Iris pigment epithelial cell (primary cell): ENCODE data around the gene HIPK4.
"Not testable (repeated sequence)": the region's sequence is repeated elsewhere in the genome, so short reads cannot be mapped to it uniquely, and the experiment has no call there.

Experiments
- DNase-seq: peaks from one replicate; pipeline ENCODE4 v3.0.0-alpha.2; 2011; ENCODE audit warnings: low read depth

The HIPK4 gene, protein sequence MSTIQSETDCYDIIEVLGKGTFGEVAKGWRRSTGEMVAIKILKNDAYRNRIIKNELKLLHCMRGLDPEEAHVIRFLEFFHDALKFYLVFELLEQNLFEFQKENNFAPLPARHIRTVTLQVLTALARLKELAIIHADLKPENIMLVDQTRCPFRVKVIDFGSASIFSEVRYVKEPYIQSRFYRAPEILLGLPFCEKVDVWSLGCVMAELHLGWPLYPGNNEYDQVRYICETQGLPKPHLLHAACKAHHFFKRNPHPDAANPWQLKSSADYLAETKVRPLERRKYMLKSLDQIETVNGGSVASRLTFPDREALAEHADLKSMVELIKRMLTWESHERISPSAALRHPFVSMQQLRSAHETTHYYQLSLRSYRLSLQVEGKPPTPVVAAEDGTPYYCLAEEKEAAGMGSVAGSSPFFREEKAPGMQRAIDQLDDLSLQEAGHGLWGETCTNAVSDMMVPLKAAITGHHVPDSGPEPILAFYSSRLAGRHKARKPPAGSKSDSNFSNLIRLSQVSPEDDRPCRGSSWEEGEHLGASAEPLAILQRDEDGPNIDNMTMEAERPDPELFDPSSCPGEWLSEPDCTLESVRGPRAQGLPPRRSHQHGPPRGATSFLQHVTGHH

DNA sequence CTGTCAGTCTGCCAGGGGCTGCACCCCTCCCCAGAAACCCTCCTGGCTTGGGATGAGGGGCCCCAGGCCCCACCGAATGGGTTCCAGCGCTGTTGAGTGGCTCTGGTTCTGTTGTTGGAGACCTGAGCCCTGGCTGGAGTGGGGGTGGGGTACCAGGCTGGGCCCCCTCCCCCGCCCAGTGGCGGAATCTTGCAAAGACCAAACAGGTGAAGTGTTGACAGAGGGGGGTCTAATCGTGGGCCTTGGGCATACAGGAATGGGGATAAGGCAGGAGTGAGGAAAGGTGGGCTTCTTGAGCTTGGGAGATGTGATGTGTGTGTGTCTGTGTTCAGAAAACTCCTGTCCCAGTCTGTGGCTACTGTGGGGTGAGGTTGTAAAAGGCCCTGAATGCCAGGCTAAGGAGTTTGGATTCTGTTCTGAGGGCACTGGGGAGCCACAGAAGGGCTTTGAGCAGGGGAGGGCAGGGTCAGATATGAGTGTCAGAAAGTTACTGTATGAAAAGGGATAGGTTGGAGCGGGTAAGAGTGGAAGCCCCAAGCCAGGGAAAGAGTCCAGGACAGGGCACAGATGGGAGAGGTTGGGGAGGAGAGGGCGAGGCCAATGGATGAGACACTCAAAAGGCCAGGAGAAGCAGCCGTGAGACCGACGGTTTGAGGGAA, at the start of gene HIPK4:
TSS of gene HIPK4 (minus strand) at position 98 of the 659 bp plus-strand sequence. CDS start 279 bp downstream, outside the sequence.
- DNase-seq, result no peak

DNA sequence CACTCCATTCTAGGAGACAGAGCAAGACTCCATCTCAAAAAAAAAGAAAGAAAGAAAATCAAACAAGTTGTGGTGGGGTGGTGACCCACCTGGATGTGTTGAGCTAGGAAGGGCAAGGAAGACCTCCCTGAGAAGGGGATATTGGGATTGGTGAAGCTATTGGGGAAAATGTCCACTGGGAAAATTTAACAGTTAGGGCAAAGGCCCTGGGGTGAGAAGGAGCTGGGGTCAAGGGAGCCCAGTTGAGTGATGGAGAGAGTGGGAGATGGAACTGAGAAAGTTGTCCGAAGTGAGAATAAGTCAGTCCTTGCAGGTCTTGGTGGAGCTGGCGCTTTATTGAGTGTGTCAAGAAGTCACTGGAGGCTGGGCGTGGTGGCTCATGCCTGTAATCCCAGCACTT, 48.3 kb upstream of the HIPK4 start:
- no peak for DNase-seq

DNA sequence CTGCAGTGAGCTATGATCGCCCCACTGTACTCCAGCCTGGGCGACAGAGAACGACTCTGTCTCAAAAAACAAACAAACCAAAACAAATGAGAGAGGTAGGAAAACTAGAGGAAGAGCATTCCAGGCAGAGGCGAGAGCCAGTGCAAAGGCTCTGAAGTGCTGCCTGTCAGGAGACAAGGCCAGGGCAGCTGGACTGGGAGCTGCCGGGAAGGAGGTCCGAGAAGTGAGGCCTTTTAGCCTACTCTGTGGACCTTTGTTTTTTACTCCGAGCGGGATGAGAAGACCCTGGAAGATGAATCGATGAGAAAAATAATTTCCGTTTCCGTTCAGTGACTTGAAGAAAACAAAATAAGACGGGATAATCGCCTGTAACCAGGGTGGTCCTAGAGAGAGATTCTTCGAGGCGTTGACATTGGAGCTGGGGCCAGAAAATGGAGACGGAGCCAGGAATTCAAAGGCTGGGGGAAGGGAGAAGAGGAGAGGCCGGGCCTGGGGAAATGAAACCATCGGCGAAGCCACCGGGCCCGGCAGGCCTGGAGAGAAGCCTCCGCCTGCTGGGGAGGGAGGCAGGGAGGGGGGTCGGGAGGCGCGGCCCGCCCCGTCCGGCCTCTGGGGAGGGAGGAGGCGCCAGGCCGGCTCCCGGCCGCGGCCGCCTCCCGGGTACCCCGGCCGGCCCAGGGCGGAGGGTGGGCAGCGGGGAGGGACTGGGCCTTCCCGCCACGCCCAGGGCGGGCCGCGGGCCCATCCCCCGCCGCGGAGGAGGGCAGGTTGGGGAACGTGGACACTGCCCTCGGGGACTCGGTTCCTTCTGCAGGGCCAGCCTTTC, 43.6 kb upstream of the HIPK4 start:
- DNase-seq, result peak; percentile 93

DNA sequence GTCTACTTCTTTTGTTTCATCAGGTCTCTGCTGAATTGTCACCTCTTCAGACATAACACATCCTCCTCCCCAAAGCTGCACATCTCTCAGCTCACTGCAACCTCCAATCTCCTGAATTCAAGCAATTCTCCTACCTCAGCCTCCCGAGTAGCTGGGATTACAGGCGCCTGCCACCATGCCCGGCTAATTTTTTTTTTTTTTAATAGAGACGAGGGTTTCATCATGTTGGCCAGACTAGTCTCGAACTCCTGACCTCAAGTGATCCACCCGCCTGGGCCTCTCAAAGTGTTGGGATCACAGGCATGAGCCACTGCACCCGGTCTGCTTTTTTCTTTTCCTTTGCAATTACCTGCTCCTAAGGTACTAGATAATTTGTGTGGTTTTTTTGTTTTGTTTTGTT, 42.8 kb upstream of the HIPK4 start:
- not testable (repeated sequence) for DNase-seq

DNA sequence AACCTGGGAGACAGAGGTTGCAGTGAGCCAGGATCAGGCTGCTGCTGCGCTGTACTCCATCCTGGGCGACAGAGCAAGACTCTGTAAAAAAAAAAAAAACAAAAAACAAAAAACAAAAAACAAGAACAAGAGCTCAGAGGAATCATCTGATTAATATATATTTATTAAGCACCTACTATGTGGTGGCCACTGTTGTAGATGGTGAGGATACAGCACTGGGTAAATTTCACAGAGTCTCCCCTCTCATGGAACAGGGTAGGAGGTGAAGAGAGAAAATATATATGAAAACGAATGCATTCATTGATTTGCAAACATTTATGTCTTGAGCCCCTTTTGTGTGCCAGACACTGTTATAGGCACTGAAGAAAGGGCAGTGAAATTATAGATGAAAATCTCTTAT, 41.7 kb upstream of the HIPK4 start:
- DNase-seq, result no peak

DNA sequence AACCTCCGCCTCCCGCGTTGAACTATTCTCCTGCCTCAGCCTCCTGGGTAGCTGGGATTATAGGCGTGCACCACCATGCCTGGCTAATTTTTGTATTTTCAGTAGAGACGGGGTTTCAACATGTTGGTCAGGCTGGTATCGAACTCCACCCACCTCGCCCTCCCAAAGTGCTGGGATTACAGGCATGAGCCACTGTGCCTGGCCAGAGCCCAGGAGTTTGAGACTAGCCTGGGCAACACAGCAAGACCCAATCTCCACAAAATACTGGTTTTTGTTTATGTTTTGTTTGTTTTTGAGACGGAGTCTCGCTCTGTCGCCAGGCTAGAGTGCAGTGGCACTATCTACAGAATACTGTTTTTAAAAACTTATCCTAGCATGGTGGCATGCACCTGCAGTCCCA, 40.3 kb upstream of the HIPK4 start:
- DNase-seq, result not testable (repeated sequence)

DNA sequence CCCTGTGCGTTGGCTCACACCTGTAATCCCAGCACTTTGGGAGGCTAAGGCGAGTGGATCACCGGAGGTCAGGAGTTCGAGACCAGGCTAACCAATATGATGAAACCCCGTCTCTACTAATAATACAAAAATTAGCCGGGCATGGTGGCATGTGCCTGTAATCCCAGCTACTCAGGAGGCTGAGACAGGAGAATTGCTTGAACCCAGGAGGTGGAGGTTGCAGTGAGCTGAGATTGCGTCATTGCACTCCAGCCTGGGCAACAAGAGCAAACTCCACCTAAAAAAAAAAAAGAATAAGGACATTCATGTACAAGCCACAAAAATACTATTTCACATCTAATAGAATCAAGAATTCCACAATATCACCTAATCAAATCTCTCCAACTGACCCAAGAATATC, 38.2 kb upstream of the HIPK4 start:
- not testable (repeated sequence) for DNase-seq

DNA sequence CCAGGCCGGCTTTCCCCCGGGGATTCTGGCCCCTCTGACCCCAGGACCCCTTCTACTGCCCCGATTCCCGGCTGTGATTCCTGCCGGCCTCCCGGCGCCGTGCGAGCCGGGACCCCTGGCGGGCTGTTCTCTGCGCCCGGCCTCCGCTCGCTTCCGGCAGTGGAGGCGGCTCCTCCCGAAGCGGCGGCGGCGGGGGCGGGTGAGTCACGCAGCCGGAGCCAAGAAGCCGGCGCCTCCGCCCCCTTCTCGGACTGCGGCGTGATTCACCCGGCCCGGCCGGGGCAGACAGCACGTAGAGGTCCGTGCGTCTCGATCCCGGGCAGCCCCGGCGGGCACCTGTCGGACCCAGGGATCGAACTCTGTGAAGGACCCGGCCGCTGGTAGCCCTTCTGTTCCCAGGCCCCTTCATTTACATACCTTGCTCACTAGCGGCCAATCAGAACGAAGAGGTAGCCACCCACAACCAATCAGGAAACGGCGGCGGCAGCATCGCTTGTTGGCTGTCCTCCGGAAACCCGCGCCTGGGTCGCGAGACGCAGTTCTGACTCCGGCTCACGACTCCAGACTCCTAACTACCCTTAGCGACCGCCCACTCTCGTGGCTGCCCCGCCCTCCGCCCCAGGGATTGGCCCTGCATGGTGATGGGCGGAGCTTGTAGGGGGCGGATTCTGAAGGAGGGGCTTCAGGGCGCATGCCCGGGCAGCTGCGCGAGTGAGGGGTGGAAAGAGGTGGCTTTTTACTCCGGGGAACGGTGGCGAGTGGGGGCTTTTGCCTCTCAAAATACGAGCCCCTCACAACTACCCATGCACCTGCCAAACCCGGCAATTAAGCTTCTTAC, 35.7 kb upstream of the HIPK4 start, which contains the start of gene SERTAD1:
TSS of gene SERTAD1 (minus strand) at position 543 of the 838 bp plus-strand sequence. CDS start 2,446 bp downstream, outside the sequence.
- peak; percentile 99 for DNase-seq

DNA sequence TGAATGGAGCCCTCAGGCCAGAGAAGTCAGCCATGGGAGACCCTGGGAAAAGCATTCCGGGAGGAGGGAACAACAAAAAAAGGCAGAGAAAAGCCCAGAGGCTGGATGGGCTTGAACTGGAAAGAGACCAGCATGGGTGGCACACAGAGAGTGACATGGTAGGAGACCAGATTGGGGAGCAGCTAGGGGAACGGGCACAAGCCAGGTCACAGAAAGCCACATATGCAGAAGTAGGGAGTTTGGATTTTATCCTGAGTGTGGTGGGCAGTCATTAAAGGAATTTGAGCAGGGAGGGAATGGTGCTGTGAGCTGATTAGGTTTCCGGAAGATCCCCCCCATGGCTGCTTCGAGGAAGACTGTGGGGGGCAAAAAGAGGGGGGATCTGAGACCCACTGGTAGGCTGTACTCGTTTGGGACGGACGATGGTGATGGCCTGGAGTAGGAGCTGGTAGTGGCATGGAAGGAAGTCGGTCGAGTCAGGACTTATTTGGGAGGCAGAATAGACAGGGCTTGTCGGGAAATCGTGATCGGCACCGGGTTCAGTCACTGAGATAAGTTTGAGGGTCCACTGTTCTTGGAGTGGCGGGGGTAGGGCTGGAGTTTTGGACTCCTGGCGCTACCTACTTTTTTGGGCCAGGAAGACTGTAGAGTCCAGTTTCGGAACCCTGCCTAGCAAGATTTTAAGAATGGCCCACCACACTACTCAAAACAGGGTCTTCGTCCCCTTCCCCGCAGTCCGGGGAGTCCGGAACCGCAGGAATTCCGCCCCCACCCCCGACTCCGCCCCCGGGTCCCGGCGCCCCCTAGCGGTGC, 34.9 kb upstream of the HIPK4 start:
- peak; percentile 25 for DNase-seq

DNA sequence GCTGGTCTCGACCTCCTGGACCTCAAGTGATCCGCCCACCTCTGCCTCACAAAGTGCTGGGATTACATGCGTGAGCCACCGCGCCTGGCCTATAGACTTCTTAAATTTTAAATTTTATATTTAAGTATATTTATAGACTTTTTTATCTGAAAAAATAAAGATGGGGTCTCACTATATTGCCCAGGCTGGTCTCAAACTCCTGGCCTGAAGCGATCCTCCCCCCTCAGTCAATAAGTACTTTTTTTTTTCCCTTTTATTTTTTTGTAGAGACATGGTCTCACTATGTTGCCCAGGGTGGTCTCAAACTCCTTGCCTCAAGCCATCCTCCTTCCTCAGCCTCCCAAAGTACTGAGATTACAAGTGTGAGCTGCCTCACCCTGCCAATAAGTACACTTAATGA, 34.0 kb upstream of the HIPK4 start:
- no peak for DNase-seq

DNA sequence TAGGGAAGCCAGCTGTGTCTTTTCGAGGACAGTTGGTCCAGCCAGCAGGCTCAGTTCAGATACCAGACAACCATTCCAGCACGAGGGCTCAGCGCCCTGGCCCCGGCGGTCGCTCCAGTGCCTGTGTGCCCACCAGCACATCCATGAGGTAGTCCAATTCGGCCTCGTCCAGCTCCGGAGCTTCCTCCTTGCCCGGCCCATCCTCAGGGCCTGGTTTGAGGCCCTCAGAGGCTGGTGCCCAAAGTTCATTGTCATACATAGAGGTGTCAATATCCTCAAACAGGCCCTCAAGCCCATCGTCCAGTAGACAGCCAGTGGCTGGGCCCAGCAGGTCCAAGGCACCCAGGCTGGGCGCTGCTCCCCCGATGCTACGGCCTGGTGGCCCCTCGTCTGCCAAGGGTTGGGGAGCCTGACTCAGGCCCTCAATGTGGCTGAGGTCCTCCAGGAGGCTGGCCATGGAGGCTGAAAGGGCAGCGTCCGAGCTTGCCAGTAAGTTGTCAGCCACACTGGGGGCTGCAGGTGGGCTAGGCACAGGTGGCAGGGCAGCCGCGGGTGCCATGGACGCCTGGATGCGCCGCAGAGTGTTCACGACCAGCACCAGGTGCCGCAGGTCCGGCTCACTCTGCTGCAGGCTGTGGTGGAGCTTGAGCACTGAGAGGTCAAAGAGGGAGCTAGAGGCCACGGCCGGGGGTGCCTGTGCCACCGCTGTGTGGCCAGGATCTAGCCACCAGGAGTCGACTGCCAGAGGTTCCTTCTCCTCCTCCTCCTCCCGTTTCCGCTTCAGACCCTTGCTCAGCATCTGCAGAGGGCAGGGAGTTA, 33.0 kb upstream of the HIPK4 start:
- no peak for DNase-seq

DNA sequence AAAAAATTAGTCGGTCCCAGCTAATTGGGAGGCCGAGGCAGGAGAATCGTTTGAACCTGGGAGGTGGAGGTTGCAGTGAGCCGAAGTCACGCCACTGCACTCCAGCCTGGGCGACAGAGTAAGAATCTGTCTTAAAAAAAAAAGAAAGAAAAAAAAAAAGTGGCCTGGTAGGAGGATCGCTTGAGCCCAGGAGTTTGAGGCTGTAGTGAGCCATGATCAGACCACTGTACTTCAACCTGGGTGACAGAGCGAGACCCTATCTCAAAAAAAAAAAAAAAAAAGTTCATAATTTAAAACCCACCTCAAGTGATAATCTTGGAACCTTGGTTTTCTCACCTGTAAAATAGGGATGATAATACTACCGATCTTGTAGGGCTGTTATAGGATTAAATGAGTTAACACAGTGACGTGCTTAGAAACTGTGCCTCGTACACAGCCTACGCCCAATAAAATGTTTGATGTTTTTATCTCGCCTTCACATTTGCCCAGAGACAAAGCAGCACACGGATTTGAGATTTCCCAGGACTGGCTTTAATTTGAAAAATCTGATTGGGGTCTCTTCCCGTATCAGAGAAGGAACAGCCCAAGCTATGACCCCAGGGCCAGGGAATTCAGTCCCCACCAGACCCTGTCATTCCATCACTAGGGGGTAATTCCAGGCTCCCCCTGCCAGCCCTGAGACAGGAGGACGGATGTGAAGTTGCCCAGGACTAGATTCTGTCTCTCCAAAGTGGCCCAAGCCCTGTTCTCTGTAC, 32.2 kb upstream of the HIPK4 start:
- DNase-seq, result no peak

DNA sequence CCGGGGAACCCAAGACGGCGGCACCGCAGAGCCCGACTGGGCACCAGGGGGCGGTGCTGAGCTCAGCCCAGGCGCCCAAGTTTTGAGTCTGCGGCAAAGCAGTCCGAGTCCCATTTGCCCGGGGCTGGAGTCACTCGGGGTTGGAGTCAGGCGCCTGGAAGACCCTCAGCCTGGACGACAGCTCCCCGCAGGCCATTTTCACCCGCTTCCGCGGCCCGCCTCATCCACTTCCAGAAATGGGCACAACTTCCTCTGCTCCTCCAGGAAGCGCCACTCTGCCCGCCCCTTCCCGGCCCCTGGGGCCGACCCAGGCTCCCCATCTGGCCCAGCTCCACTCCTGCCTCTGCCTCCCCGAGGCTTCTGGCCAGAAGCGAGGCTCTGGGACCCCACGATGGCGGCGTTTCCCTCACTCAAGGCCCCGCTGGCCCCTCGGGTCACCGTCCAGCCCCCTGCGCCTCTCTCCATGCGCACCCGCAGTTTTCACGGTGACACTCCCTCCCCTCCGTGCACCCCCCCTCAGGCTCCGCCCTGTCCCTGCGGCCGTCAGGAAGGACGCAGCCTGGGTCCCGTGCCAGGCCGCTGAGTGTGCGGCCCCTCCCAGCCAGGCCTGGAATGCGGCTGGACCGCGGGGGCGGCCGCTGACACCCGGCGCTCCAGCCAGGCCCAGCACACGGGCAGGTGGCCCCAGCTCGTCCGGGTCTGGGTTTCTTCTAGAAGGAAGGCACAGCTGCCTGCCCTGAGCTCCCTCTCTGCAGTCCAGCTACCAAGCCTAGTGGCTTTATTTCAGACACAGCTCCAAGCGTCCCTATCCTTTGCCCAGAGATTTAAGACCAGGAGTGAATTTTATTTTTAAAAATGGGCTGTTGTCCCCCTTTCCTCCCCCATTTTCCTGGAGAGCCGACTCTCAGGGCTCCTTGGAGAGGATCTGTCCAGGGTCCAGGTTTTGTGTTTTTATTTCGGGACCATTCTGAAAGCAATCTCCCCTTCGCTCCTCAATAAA, 31.1 kb upstream of the HIPK4 start:
- DNase-seq, result peak; percentile 89

DNA sequence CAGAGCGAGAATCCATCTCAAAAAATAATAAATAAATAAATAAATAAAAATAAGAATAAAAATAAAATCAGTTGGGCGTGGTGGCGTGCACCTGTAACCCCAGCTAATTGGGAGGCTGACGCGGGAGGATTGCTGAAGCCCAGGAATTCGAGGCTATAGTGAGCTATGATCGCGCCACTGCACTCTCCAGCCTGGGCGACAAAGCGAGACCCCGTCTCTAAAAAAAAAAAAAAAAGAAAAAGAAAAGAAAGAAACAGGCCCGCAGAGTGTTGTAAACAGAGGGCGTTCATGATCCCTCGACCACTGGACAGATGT, 30.4 kb upstream of the HIPK4 start:
- DNase-seq, result no peak

DNA sequence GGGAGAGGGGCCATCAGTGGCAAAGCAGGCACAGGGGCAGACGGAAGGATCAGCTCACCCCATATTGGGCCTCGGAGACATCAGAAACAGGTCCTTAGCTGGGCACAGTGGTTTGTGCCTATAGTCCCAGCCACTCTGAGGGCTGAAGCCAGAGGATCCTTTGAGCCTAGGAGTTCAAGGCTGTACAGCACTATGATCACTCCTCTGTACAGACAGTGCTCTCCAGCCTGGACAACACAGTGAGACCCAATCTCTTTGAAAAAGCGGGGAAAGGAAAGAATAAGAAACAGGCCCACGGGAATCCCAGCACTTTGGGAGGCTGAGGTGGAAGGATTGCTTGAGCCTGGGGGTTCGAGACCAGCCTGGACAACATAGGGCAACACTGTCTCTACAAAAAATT, 29.8 kb upstream of the HIPK4 start:
- DNase-seq, result no peak

DNA sequence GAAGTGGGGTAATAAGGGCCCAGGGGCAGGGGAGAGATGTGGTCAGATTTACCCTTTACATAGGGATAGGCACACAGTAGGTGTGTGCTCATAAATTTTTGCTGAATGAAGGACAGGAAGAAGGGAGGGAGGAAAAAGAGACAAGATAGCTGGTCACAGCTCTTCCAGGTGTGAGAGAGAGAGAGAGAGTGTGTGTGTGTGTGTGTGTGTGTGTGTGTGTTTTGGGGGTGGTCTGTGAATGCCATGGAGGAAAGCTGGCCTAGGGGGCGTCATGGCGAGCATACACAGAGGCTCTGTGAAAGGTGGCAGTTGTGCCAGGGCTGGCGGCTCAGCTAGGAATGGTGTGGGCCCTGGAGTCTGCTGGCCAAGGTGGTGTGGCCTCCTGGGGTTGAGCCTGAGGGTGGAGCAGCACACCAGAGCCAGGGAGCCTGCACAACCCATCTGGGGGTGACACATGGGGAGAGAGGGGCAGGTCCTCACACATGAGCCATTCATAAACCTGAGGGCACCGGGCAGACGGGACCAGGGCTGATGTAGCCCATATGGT, 29.2 kb upstream of the HIPK4 start:
- no peak for DNase-seq

DNA sequence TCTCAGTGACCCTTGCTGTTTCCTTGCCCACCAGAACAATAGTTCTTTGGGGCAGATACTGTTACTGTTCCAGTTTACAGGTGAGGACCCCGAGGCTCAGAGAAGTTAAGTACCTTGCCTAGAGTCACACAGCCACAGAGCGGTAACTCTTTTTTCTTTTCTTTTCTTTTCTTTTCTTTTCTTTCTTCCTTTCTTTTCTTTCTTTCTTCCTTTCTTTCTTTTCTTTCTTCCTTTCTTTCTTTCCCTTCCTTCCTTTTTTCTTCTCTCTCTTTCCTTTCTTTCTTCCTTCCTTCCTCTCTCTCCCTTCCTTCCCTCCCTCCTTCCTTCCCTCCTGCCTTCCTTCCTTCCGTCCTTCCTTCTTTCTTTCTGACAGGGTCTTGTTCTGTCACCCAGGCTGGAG, 28.1 kb upstream of the HIPK4 start:
- DNase-seq, result no peak
